ENCODE results near the gene ZFYVE19.

DNA sequence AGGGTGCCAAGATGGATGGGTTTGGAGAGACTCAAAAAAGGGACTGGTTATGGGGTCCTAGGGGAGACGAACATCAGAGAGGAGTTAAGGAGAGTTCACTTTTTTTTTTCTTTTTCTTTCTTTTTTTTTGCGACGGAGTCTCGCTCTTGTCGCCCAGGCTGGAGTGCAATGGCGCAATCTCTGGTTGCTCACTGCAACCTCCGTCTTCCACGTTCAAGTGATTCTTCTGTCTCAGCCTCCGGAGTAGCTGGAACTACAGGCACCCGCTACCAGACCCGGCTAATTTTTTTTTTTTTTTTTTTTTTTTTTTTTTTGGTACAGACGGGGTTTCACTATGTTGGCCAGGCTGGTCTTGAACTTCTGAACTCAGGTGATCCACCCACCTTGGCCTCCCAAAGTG, 38.1 kb downstream of the ZFYVE19 start:
- TF ChIP-seq, protein P1, sequence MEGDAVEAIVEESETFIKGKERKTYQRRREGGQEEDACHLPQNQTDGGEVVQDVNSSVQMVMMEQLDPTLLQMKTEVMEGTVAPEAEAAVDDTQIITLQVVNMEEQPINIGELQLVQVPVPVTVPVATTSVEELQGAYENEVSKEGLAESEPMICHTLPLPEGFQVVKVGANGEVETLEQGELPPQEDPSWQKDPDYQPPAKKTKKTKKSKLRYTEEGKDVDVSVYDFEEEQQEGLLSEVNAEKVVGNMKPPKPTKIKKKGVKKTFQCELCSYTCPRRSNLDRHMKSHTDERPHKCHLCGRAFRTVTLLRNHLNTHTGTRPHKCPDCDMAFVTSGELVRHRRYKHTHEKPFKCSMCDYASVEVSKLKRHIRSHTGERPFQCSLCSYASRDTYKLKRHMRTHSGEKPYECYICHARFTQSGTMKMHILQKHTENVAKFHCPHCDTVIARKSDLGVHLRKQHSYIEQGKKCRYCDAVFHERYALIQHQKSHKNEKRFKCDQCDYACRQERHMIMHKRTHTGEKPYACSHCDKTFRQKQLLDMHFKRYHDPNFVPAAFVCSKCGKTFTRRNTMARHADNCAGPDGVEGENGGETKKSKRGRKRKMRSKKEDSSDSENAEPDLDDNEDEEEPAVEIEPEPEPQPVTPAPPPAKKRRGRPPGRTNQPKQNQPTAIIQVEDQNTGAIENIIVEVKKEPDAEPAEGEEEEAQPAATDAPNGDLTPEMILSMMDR (conservative IDR thresholded peaks at IDR 0.05; ENCODE audit: low read length): no peak
- TF ChIP-seq EZH2phosphoT487 (IDR thresholded peaks at IDR 0.05; ENCODE audit: borderline replicate concordance): no peak

All from Loucy (cell line).